Measurements from ENCODE around the gene DLGAP1.

DNA sequence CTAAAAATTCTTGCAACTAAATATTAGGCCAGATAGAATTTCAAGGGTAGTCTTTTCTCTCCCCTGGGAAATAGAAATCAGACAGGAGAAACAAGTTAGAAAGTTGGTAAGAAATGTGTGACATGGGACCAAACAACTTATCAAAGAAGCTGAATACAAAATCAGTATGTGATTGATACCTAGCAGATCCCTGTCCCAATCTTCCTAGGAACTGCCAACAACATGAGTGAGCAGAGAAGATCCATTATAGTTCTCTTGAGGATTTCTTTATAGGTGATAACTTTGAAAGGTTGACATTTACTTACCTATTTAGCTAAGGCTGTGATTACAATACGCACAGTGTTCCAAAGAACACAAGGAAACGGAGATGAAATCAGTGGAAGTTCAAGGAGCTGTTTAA, 162.4 kb downstream of the DLGAP1 start:
- TF ChIP-seq SP1 (IDR thresholded peaks at IDR 0.05) = no peak
- no peak for TF ChIP-seq CTBP1 (IDR thresholded peaks at IDR 0.05; ENCODE audit: borderline replicate concordance)
- no peak for TF ChIP-seq FOXA1 (IDR thresholded peaks at IDR 0.05)
